Measurements from ENCODE around the gene TSKU.
A peak's percentile ranks its signal among the peaks of the same experiment; 100 is the strongest.

TSKU gene

GRCh38 chr11:76783896-76784813, 999 bp downstream of the TSKU start:
- Histone ChIP-seq H3K4me1 (ENCODE audit: low read length) (peaks cover 7% of the 10 kb centered on the region; the same call in 1 of the 2 replicates), H3K9me2 (replicated peaks; ENCODE audit: insufficient read depth, low read length) (no peaks in the 10 kb centered on the region), H3F3A (ENCODE audit: insufficient read depth, low read length) (peaks cover 8% of the 10 kb centered on the region), H3K36me3 (replicated peaks; ENCODE audit: insufficient read depth, low read length) (no peaks in the 10 kb centered on the region), H3K4me3 (ENCODE audit: low read length) (peak overlapping the region; percentile 73; the same call in 1 of the 2 replicates), H4K20me1 (ENCODE audit: insufficient read depth, low read length) (no peaks in the 10 kb centered on the region), H3K79me2 (ENCODE audit: low read length) (no peaks in the 10 kb centered on the region), H3K9me3 (replicated peaks; ENCODE audit: insufficient read depth, low read length) (no peaks in the 10 kb centered on the region), H3K27me3 (replicated peaks; ENCODE audit: insufficient read depth, low read length) (no peaks in the 10 kb centered on the region), H3K4me2 (ENCODE audit: low read depth, low read length) (peak overlapping the region; percentile 84; the same call in 1 of the 2 replicates), H3K9ac (ENCODE audit: low read length) (no peak overlapping the region; the same call in 1 of the 2 replicates), H3K27ac (ENCODE audit: low read length) (no peak overlapping the region), H2AFZ (ENCODE audit: low read length) (no peak overlapping the region)
- TF ChIP-seq CTCF (IDR thresholded peaks at IDR 0.05; ENCODE audit: low read length), result no peak
- no peak for TF ChIP-seq EZH2 (optimal IDR thresholded peaks at IDR 0.05; ENCODE audit: low read depth, low read length)
- no peak for TF ChIP-seq EZH2phosphoT487 (IDR thresholded peaks at IDR 0.05; ENCODE audit: low read length)
- DNase-seq, result no peak

GRCh38 chr11:76785513-76785912, 2.4 kb downstream of the TSKU start:
- Histone ChIP-seq H3K9me3 (replicated peaks; ENCODE audit: insufficient read depth, low read length) (no peaks in the 10 kb centered on the region), H3K27me3 (replicated peaks; ENCODE audit: insufficient read depth, low read length) (no peaks in the 10 kb centered on the region), H2AFZ (ENCODE audit: low read length) (no peak overlapping the region), H3K4me3 (ENCODE audit: low read length) (no peak overlapping the region), H3K4me2 (ENCODE audit: low read depth, low read length) (no peak overlapping the region), H3F3A (ENCODE audit: insufficient read depth, low read length) (peaks cover 8% of the 10 kb centered on the region), H3K36me3 (replicated peaks; ENCODE audit: insufficient read depth, low read length) (no peaks in the 10 kb centered on the region), H4K20me1 (ENCODE audit: insufficient read depth, low read length) (no peaks in the 10 kb centered on the region), H3K79me2 (ENCODE audit: low read length) (no peaks in the 10 kb centered on the region), H3K4me1 (ENCODE audit: low read length) (peaks cover 7% of the 10 kb centered on the region; the same call in 1 of the 2 replicates), H3K27ac (ENCODE audit: low read length) (no peak overlapping the region), H3K9ac (ENCODE audit: low read length) (no peak overlapping the region), H3K9me2 (replicated peaks; ENCODE audit: insufficient read depth, low read length) (no peaks in the 10 kb centered on the region)
- no peak for DNase-seq
- no peak for TF ChIP-seq EZH2 (optimal IDR thresholded peaks at IDR 0.05; ENCODE audit: low read depth, low read length)
- TF ChIP-seq CTCF (IDR thresholded peaks at IDR 0.05; ENCODE audit: low read length), result no peak
- no peak for TF ChIP-seq EZH2phosphoT487 (IDR thresholded peaks at IDR 0.05; ENCODE audit: low read length)

- no peaks in the 10 kb centered on the region for H3K36me3 ChIP-seq (replicated peaks; ENCODE audit: insufficient read depth, low read length)
- no peak for DNase-seq
- peaks cover 7% of the 10 kb centered on the region; the same call in 1 of the 2 replicates for H3K4me1 ChIP-seq (ENCODE audit: low read length)
- no peaks in the 10 kb centered on the region for H3K9me3 ChIP-seq (replicated peaks; ENCODE audit: insufficient read depth, low read length)
- H3K4me2 ChIP-seq (ENCODE audit: low read depth, low read length), result no peak overlapping the region
- H3K79me2 ChIP-seq (ENCODE audit: low read length), result no peaks in the 10 kb centered on the region
- peaks cover 8% of the 10 kb centered on the region for H3F3A ChIP-seq (ENCODE audit: insufficient read depth, low read length)
- no peak overlapping the region for H2AFZ ChIP-seq (ENCODE audit: low read length)
- H3K4me3 ChIP-seq (ENCODE audit: low read length), result no peak overlapping the region
- H3K9ac ChIP-seq (ENCODE audit: low read length), result no peak overlapping the region
- no peaks in the 10 kb centered on the region for H3K9me2 ChIP-seq (replicated peaks; ENCODE audit: insufficient read depth, low read length)
- H3K27ac ChIP-seq (ENCODE audit: low read length), result no peak overlapping the region
- no peaks in the 10 kb centered on the region for H3K27me3 ChIP-seq (replicated peaks; ENCODE audit: insufficient read depth, low read length)
- TF ChIP-seq EZH2phosphoT487 (IDR thresholded peaks at IDR 0.05; ENCODE audit: low read length) (no peak), CTCF (IDR thresholded peaks at IDR 0.05; ENCODE audit: low read length) (no peak), EZH2 (optimal IDR thresholded peaks at IDR 0.05; ENCODE audit: low read depth, low read length) (no peak)
- H4K20me1 ChIP-seq (ENCODE audit: insufficient read depth, low read length), result no peaks in the 10 kb centered on the region
These were observed 2.9 kb downstream of the TSKU start for GRCh38 chr11:76786016-76786415.

All from MM.1S (cell line).